HCT116 (cell line): ENCODE data around the gene DDX1.

ENCODE experiments used
- ATF3 ChIP-seq: IDR thresholded peaks from 2 replicates; pipeline ENCODE4 v1.6.1; 2012
- CBX3 ChIP-seq: IDR thresholded peaks from 2 replicates; pipeline ENCODE4 v1.6.1; 2012; ENCODE audit warnings: low read depth
- CEBPB ChIP-seq: IDR thresholded peaks from 2 replicates; pipeline ENCODE4 v1.6.1; 2012; ENCODE audit warnings: low read depth
- CTCF ChIP-seq, 3 experiments: fragments of 200-600 bp in 1 of 3; sonication (generic) in 1 of 3; IDR thresholded peaks in 2 of 3; conservative IDR thresholded peaks in 1 of 3; 2 replicates each; pipeline ENCODE4 v1.5.1; 2012 to 2017; ENCODE audit warnings: low read depth in 2 of 3, low read length in 2 of 3, antibody characterized with exemption in 1 of 3, borderline replicate concordance in 1 of 3, control low read depth in 1 of 3, mild to moderate bottlenecking in 1 of 3, mixed read lengths in 1 of 3, mixed run types in 1 of 3, moderate library complexity in 1 of 3; ENCODE audit not compliant: insufficient read depth in 1 of 3
- ELF1 ChIP-seq: IDR thresholded peaks from 2 replicates; pipeline ENCODE4 v1.6.1; 2012; ENCODE audit warnings: low read depth, borderline replicate concordance
- EZH2 ChIP-seq: fragments of 200-600 bp; sonication (generic); IDR thresholded peaks from 2 replicates; pipeline ENCODE4 v1.6.1; 2017; ENCODE audit warnings: antibody characterized with exemption, mixed run types
- JUND ChIP-seq: IDR thresholded peaks from 2 replicates; pipeline ENCODE4 v1.6.1; 2012
- POLR2A ChIP-seq: IDR thresholded peaks from 2 replicates; pipeline ENCODE4 v1.7.0; 2011; ENCODE audit warnings: borderline replicate concordance; ENCODE audit not compliant: insufficient read depth, insufficient read length; ENCODE audit errors: extremely low read depth
- RAD21 ChIP-seq: IDR thresholded peaks from 2 replicates; pipeline ENCODE4 v1.6.1; 2012; ENCODE audit warnings: low read depth, mild to moderate bottlenecking
- REST ChIP-seq: IDR thresholded peaks from 2 replicates; pipeline ENCODE4 v1.6.1; 2012; ENCODE audit warnings: low read depth
- SIN3A ChIP-seq: IDR thresholded peaks from 2 replicates; pipeline ENCODE4 v1.6.1; 2012; ENCODE audit warnings: low read depth
- SP1 ChIP-seq: IDR thresholded peaks from 2 replicates; pipeline ENCODE4 v1.6.1; 2012; ENCODE audit warnings: low read depth
- YY1 ChIP-seq: IDR thresholded peaks from 2 replicates; pipeline ENCODE4 v1.6.1; 2011; ENCODE audit warnings: low read length, low read depth, moderate library complexity, mild to moderate bottlenecking; ENCODE audit not compliant: insufficient replicate concordance; ENCODE audit errors: extremely low read depth
- ZBTB33 ChIP-seq: IDR thresholded peaks from 2 replicates; pipeline ENCODE4 v1.6.1; 2011; ENCODE audit warnings: mild to moderate bottlenecking, low read length, moderate library complexity; ENCODE audit not compliant: insufficient replicate concordance; ENCODE audit errors: extremely low read depth

GRCh38 chr2:15595936-15596335, 4.3 kb downstream of the DDX1 start:
- TF ChIP-seq CTCF (IDR thresholded peaks at IDR 0.05 in 2 of 3, conservative IDR thresholded peaks at IDR 0.05 in 1 of 3; ENCODE audit: borderline replicate concordance in 1 of 3, insufficient read depth in 1 of 3, low read depth in 2 of 3, low read length in 2 of 3) (no peak), SP1 (no peak), CEBPB (no peak), CBX3 (no peak), YY1 (no peak), RAD21 (no peak), ATF3 (no peak), ZBTB33 (no peak), POLR2A (no peak), EZH2 (no peak), SIN3A (no peak), REST (no peak), JUND (no peak), ELF1 (no peak)
